GM19023 (cell line): ENCODE data around the gene NSUN5.
"Not testable (repeated sequence)": the region's sequence is repeated elsewhere in the genome, so short reads cannot be mapped to it uniquely, and the experiment has no call there.

Source experiments
- ATAC-seq: cut with Tn5 transposase; IDR thresholded peaks from one replicate; pipeline ENCODE4 v1.9.1; 2021; ENCODE audit warnings: mild to moderate bottlenecking, moderate library complexity; ENCODE audit not compliant: unreplicated experiment

The NSUN5 gene

DNA sequence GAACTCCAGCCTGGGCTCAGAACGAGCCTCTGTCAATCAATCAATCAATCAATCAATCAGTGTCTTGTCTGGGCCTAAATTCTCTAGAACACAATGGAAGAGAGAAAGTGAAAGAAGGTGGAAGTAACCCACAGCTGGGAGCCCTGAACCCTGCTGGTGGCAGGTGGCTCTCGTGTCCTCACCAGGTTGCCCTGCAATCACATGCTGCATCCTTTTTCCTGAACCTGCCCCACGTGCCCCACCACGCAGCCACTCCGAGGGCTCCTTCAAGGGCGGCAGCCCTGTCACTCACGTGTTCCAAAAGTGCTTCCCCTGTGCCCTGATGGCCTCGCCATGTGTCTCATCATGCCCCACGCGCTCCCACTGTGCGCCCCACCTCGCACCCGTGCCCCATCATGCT is 18.8 kb upstream of the NSUN5 start:
- not testable (repeated sequence) for ATAC-seq

DNA sequence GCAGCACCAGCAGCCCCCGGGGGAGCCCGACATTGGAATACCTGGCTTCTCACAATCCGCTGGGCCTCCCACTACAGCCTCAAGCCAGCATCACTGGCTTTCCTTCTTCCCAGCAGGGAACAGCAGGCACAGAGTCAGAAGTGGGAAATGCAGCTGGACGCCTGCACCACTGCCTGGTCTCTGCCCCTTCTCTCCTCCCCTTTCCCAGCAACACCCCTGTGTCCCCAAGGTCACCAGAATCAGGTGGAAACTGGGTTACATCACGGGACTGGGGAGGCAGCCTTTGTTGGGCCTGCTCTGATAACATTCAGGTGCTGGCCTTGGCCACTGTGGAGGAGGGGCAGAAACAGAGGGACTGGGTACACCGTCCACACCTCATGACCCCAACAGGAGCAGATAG is 16.8 kb upstream of the NSUN5 start:
- ATAC-seq = not testable (repeated sequence)

DNA sequence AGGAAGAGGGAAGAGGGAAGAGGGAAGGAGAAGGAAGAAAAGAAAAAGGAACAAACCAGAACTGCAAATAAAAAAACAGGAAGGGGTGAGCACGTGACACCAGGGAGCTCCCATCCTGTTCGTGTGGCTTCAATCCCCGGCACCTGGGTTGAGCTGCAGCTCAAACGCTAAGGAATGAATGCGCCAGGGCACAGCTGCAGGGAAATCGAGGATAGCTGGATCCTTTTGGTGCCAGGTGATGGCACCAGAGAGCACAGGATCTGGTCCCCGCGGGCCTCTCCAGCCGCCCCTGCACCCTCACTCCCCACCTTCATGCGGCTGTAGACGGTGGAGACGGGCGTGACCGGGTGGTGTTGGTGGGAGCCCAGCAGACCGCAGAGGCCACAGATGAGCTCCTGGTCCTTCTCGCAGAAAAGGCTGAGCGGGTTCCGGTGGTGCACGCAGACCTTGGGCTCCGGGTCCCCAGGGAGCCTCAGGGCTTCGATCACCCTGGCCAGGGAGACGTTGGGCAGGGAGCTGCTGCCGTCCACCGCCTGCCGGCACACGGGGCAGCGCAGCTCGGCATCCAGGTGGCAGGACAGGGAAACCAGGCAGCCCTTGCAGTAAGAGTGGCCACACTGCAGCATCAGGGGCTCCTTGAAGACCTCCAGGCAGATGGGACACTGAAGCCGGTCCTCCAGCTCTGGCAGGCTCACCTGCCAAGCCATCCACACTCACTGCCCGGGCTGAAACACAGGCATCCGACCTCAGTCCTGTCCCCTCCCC is 15.6 kb upstream of the NSUN5 start:
- peak; percentile 61 for ATAC-seq

DNA sequence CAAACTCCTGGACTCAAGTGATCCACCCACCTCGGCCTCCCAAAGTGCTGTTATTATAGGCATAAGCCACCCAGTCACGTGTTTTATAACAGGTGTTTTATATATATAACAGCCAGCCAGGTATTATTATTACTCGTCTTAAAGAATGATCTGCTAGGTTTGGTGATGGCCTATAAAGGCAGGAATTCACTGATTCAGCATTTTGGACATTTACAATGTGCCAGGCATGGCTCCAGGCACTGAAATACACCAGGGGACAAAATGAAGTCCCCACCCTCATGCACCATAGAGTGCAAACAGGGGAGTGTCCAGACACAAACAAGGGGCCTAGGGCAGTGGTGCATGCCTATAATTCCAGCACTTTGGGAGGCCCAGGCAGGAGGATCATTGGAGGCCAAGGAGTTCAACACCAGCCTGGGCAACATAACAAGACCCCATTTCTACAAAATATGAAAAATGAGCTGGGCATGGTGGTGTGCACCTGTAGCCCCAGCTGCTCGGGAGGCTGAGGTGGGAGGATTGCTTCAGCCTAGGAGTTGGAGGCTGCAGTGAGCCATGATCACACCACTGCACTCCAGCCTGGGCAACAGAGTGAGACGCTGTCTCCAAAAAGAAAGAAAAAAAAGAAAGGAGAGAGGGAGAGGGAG is 14.9 kb upstream of the NSUN5 start:
- not testable (repeated sequence) for ATAC-seq

DNA sequence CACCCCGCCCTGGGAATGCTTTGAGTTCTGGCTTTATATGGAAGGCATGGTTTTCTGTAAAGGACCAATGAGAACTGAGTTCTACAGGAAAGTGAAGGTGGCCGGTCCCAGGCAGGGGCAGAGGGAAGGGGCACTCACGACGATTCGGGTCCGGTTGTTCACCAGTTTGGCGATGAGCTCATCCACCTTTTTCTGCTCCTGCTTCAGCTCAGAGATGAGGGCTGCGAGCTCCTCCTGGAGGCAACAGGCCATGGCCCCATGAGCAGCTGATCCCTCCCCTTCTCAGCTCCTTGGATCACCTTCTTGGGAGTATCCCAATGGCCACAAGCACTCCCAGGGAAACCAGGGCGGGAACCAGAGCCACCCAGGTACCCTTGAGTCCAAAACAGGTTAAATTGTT is 11.4 kb upstream of the NSUN5 start:
- not testable (repeated sequence) for ATAC-seq

DNA sequence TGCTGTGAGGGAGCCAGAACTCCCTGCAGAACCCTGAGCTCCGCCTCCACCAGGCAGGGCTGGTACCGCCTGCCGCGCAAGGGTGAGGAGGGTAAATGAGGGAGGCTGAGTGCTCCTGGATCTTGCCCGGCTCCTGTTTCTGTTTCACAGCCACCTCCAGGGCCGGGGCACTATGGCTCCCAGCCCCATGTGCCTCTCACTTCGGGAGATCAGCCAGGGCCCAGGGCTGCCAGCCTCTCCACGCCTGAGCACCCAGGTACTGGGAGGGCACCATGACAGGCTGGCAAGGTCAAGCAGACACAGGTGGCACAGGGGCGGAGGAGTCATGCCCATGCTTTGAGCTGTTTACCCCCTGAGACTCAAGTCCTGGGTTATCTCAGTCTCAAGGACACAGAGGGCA is 10.9 kb upstream of the NSUN5 start:
- ATAC-seq = not testable (repeated sequence)

DNA sequence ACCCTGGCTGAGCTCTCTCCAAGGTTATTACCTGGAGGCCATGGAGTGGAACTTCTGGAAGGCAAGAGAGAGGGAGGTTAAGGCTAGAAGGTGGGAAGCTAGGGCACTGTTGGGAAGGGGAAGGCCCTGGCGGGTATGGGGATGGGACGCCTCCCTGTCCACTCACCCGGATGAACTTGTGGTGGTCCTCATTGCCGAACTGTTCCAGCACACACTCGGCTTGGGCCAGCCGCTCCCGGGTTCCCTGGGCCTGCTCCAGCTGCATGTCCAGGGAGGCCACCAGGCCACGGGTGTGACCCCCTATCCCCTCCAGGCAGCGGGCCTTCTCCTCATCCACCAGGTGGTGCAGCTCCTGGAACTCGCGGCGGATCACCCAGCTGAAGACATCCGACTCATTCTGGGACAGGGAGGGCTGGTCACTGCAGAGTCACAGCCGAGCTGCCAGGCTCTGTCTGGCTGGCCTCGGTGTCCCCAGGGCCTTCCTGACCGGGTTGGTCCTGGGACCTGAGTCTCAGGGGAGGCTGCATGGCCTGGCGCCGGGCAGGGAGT is 10.1 kb upstream of the NSUN5 start:
- not testable (repeated sequence) for ATAC-seq

DNA sequence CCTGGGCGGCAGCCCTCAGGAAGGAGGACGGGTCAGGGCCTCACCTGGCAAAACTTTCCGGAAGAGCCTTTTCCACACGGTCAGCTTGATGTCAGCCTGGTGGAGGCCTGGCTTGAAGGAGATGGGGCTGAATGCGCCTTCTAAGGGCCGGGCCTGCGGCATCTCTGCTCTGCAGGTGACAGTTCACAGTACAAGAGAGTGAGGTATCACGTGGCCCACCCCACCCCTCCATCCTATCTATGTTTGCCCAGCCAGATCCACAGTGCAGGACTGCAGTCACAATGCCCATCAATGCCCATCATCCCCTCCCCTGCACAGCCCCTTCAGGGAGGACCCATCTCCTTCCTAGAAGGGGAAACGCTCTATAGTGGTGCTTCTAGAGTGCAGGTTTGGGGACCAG is 7.9 kb upstream of the NSUN5 start:
- no peak for ATAC-seq

DNA sequence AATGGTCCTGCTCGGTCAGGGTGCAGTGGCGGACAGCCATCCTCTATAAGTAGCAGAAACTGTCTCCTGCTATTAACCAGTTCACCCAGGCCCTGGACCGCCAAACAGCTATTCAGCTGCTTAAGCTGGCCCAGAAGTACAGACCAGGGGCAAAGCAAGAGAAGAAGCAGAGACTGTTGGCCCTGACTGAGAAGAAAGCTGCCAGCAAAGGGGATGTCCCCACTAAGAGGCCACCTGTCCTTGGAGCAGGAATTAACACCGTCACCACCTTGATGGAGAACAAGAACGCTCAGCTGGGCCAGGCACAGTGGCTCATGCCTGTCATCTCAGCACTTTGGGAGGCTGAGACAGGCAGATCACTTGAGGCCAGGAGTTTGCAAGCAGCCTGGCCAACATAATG is 5.6 kb upstream of the NSUN5 start:
- no peak for ATAC-seq

DNA sequence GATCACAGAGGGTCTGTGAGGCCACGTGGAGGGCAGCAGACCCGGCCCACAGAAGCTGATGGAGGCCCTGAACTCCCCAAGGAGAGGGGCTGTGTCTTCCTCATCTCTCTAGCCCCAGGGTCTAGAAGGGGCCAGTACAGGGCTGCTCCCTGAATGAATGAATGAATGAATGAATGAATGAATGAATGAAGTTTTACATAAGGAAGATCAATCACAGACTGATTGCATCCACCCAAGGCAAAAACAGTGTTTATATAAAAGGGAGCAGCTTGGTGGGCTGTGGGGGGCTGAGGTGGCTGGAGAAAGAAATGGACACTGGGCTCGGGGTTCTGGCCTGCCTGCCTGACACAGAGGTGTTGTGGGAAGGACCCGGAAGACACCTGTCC is 4.9 kb upstream of the NSUN5 start:
- no peak for ATAC-seq

DNA sequence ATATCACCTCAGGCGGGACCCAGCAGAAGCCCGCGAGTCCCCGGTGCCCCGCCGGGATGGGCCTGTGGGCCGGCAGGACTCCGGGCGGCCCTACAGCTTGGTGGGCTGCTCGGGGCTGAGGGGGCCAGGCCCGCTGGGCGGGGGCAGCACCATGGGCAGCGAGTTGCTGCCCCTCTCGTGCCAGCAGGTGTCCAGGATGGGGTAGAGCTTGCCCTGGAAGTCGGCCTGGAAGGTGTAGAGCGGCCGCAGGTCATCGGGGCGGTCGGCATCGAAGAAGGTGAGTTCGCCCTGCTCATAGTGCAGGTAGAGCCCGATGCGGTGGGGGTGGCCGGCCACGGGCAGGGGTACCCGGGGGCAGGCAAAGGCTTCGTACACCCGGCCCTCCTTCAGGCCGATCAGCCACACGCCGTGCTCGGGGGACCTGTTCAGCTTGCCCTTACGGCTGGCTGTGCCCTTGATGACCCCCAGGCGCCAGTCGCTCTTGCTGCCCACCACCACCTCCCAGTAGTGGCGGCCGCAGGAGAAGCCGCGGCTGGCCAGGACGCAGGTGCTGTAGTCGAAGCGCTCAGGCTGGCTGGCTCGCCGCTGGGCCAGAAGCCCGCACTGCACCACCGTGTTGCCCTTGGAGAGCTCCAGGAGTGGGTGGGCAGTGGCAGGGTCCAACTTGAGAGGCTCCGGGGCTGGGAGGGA is 4.3 kb upstream of the NSUN5 start:
- ATAC-seq = no peak

DNA sequence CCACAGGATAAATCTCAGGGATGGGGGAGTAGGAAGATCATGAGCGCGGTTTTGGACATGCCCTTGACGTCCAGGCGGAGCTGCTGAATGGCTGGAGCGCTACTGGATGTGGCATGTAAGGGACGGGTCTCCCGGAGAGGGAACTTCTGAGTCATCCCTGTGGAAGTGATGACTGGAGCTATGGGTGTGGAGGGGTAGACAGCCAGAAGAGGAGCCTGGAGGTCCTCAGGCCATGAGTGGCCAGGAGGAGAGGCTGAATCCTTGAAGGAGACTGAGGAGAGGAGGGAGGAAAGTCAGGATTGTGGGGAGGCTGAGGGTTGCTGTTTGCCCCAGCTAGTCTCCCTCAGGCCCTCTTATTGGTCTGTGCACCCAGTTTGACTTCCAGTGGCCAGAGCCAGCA is 2.8 kb upstream of the NSUN5 start:
- not testable (repeated sequence) for ATAC-seq

DNA sequence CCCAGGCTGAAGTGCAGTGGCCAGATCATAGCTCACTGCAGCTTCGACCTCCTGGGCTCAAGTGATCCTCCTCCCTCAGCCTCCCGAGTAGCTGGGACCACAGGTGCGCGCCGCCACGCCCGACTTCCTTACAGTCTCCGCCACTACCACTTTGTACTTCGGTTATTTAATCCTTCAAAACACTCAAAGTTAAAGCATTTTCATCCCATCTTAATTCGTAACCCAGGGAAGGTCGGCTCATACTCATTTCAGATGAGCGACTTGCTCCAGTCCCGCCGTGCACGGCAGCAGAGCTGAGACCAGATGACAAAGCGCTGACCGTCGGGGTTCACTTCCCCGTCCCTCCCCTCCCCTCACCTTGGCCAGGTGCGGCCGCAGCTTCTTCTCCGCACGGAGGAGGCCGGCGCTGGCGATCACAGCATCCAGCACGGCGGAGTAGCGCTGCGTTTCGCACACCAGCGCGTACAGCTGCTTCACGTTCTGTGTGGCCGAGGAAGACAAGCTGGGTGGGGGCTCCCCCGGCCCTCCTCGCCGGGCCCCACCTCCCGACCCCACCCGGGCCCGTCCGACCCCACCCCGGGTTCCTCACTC is 457 bp downstream of the NSUN5 start:
- peak; percentile 45 for ATAC-seq

DNA sequence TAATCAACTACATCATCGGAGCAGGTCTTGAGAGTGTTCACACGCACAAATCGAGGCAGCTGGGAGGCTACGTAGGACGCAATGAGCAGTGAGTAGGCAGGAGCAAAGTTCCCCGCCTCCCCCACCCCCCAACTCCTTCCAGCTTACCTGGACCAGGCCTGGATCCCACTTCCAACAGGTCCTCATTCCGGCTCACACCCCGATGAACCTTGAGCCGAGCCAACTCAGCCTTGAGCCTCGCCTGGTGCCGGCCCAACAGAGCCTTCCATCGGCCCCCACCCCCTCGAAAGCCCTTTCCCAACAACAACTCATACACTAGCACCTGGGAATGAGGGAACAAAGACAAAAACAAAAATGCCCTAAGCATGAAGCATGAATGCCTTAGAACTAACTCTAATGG is 1.2 kb downstream of the NSUN5 start:
- no peak for ATAC-seq

DNA sequence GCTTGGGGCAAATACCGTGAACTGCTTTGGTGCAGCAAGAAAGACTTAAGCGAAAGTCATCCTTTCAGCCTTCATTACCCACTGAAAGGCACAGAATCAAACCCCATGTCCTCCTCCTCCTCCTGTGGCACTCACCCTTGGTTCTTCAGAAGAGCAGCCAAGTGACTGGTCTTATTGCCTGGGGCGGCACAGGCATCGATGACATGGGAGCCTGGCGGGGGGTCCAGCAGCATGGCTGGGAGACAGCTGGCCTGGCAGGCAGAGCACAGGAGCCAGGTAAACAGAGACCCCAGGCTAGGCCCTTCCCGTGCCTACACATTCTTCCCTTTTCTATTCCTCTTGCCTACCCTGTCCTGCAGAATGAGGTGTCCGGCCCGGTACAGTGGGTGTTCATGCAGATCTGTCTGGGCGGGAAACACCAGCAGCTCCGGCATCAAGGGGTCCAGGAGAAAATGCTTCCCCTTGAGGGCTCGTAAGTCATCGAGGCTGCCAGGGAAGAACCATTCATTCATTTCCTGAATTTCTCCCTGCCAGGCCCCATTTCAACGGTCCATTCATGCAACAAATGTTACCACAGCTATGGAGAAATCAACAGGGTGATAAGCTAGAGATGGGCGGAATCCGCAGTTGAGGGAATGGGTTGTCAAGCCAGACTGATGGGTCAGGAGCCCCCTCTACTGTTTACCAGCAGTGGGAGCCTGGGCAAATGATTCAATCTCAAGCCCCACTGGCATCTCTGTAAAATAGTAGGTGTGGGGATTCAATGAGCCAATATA is 3.8 kb downstream of the NSUN5 start:
- not testable (repeated sequence) for ATAC-seq

DNA sequence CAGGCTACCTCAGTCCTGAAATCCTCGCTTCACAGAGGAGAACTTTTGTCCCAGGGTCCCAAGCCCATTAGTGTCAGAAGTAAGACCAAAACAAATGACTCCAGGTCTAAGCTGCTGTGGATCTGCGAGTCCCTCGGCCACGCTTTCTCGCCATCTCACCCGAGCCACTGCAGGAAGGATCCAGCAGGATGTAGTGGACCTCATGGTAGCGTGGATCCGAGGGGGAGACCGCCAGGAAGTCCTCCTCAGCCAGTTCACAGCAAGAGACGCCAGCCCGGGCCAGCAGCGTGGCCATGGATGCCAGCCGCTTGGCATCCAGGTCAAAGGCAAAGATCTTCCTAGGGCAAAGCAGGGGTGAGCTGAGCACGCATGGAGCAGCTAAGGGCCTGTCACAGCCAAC is 4.6 kb downstream of the NSUN5 start:
- ATAC-seq = no peak

DNA sequence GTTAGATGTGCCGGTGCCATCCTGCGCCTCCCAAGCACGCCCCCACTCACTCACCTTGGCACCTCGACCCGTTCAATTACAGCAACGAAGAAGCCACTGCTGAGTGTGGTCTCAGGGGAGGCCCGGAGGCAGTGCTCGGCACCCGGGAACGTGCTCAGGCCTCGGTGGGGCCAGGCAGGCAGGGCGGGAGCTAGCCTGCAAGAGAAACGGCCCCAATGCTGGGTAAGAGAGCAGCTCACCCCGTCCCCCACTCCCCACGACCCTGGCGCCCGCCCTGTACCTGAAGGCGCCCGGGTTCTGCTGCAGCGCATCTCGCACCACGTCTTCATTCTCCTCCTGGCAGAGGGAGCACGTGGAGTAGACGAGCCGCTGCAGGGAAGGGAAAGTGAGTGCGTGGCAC is 5.1 kb downstream of the NSUN5 start:
- no peak for ATAC-seq

DNA sequence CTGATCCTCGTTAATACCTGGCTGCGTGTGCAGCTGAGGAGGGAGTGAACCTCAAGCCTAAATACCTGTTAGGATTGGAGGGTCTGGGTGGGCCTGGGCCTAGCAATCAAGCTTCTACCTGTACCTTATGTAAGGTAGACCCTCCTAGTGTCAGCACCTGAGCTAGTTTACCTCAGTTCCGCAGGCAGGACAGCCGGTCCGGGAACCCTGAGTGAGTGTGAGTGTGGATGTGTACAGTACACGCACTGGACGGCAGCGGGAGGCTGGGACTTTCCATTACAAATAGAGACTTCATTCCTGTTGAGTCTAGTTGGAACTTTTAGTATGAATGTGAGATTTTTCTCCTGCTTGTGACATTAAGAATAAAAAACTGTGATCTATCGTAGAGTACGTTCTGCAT is 5.8 kb downstream of the NSUN5 start:
- not testable (repeated sequence) for ATAC-seq

DNA sequence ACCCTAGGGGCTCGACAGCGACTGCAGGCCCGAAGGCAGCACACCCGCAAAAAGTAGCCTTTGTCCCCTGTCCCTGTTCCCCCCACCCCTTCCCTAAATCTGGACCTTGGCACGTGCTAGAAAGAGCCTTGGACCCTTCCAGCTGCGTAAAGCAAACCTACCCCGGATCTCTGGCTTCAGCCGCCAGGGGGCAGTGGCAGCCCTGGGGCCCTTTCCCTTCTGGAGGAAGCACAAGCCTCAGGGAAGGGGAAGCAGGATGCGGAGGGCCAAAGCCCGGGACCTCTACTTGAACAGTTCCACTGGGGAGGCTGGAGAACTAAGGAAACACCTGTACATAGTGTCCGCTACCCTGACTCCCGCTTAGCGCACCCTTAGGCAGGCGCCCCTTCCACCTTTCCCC is 7.5 kb downstream of the NSUN5 start:
- not testable (repeated sequence) for ATAC-seq

DNA sequence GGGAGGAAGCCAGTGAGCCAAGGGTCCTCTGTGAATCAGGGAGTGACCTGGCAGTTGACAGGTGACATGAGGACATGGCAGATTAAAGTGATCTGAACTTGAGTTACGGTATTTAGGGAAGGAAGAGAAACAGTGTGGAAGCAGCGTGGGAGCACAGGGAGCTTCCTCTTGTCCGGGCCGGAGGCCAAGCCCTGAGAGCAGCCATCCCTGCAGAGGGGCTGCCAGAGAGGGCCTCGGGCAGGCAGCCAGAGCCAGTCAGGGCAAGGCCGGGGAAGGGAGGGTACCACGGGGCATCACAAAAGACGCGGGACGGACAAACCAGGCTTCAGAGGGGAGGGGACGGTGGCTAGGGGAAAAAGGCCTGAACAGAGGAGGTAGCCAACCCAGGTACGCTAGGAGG is 8.8 kb downstream of the NSUN5 start:
- ATAC-seq = not testable (repeated sequence)

DNA sequence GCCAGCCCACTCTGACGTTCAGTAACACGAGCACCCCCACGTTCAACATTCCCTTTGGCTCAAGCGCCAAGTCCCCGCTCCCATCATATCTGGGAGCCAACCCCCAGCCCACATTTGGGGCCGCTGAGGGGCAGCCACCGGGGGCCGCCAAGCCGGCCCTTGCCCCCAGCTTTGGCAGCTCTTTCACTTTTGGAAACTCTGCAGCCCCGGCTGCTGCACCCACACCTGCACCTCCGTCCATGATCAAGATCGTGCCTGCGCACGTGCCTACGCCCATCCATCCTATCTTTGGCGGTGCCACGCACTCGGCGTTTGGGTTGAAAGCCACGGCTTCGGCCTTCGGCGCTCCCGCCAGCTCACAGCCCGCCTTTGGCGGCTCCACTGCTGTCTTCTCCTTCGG is 10.9 kb downstream of the NSUN5 start:
- ATAC-seq = not testable (repeated sequence)
